GM12878 (cell line): ENCODE results near the gene KRTAP10-5. TPM values are rescaled to one million over a fixed set of nuclear protein-coding genes. Genes with fewer than 3 reads are reported as not detected.

Experiments
- ATAC-seq: fragments of 200-7000 bp; cut with Tn5 transposase; 3 replicates; pipeline ENCODE4 v1.9.1; 2020; ENCODE audit warnings: mild to moderate bottlenecking, moderate library complexity
- BruUV-seq: library from RNA; stranded (reverse); fragments of 400-500 nt; replicated peaks from 2 replicates; lab custom pipeline; 2021; lab: Mats Ljungman, UMichigan
- CTCF ChIA-PET: fragments of 300-600 bp; sonication (Branson Sonifier 250); formaldehyde crosslinking; extraction: SDS; loops from one replicate; lab custom pipeline; 2021; ENCODE audit warnings: inconsistent platforms; lab: Yijun Ruan, JAX
- POLR2A ChIA-PET: fragments of 350-600 bp; formaldehyde crosslinking; extraction: SDS; loops from one replicate; lab custom pipeline; 2021; ENCODE audit warnings: inconsistent platforms; lab: Charles Lee
- RAD21 ChIA-PET: fragments of 300-600 bp; sonication (Branson Sonifier 250); formaldehyde crosslinking; loops from one replicate; lab custom pipeline; 2023; ENCODE audit warnings: antibody characterized with exemption; ENCODE audit not compliant: unreplicated experiment; lab: Charles Lee
- SMC1A ChIA-PET: fragments of 300-600 bp; sonication (Branson Sonifier 250); formaldehyde crosslinking; loops from one replicate; lab custom pipeline; 2023; ENCODE audit not compliant: unreplicated experiment, uncharacterized antibody; lab: Charles Lee
- DNase-seq: peaks from one replicate; pipeline ENCODE4 v3.0.0-alpha.2; 2011; ENCODE audit warnings: low read depth, low spot score
- FAIRE-seq: peaks from 3 replicates; lab custom pipeline; 2011; peaks lifted over from hg19 to GRCh38; lab: Jason Lieb, UNC
- H2AFZ ChIP-seq: 2 replicates; pipeline ENCODE4 v1.6.0; 2011; ENCODE audit warnings: low read depth, low read length, control low read depth; ENCODE audit not compliant: control insufficient read depth
- H3K27ac ChIP-seq: 2 replicates; pipeline ENCODE4 v1.5.1; 2011; ENCODE audit warnings: control low read depth; ENCODE audit not compliant: control insufficient read depth, insufficient read depth
- H3K27me3 ChIP-seq, 2 experiments: replicated peaks in 1 of 2; 2 replicates each; pipeline versions ENCODE4 v1.6.0 to v1.6.1; 2011; ENCODE audit warnings: low read length in 1 of 2; ENCODE audit not compliant: control insufficient read depth in 2 of 2, insufficient read depth in 2 of 2
- H3K36me3 ChIP-seq, 2 experiments: 2 replicates each; pipeline ENCODE4 v1.5.1; 2011; ENCODE audit warnings: low read length in 1 of 2; ENCODE audit not compliant: control insufficient read depth in 2 of 2, insufficient read depth in 2 of 2
- H3K4me1 ChIP-seq: 2 replicates; pipeline ENCODE4 v1.6.1; 2011; ENCODE audit warnings: mild to moderate bottlenecking, low read length, moderate library complexity, mixed read lengths; ENCODE audit not compliant: control insufficient read depth, insufficient read depth
- H3K4me2 ChIP-seq: 2 replicates; pipeline ENCODE4 v1.6.0; 2011; ENCODE audit warnings: control low read depth; ENCODE audit not compliant: control insufficient read depth, insufficient read depth
- H3K4me3 ChIP-seq: fragments of 200-600 bp; sonication (generic); 2 replicates; pipeline ENCODE4 v1.5.1; 2016
- H3K79me2 ChIP-seq: 2 replicates; pipeline ENCODE4 v1.6.0; 2011; ENCODE audit warnings: low read length; ENCODE audit not compliant: control insufficient read depth, insufficient read depth
- H3K9ac ChIP-seq: 2 replicates; pipeline ENCODE4 v1.8.0; 2011; ENCODE audit warnings: low read length, control low read depth, mixed read lengths; ENCODE audit not compliant: control insufficient read depth, insufficient read depth
- H3K9me3 ChIP-seq: replicated peaks from 3 replicates; pipeline ENCODE4 v1.5.1; 2011; ENCODE audit warnings: mild to moderate bottlenecking, low read length; ENCODE audit not compliant: control insufficient read depth, insufficient read depth
- H4K20me1 ChIP-seq: 2 replicates; pipeline ENCODE4 v1.6.0; 2011; ENCODE audit not compliant: control insufficient read depth, insufficient read depth
- BCL11A ChIP-seq: IDR thresholded peaks from 2 replicates; pipeline ENCODE4 v1.6.1; 2011; ENCODE audit warnings: low read depth, low read length
- BRCA1 ChIP-seq: IDR thresholded peaks from 2 replicates; pipeline ENCODE4 v1.6.1; 2011; ENCODE audit warnings: low read depth, low read length, improper control_type of control experiment
- HCFC1 ChIP-seq: fragments of 150-350 bp; IDR thresholded peaks from 2 replicates; pipeline ENCODE4 v1.6.1; 2014; ENCODE audit warnings: low read length
- IRF4 ChIP-seq: IDR thresholded peaks from 2 replicates; pipeline ENCODE4 v1.6.1; 2011; ENCODE audit warnings: low read depth, low read length
- MEF2B ChIP-seq: fragments of 450-650 bp; IDR thresholded peaks from 2 replicates; pipeline ENCODE4 v1.6.1; 2018; ENCODE audit warnings: mild to moderate bottlenecking, moderate library complexity; ENCODE audit not compliant: partially characterized antibody, poor library complexity, severe bottlenecking
- MYC ChIP-seq: IDR thresholded peaks from 2 replicates; pipeline ENCODE4 v1.6.1; 2011; ENCODE audit warnings: mild to moderate bottlenecking, low read length, moderate library complexity, inconsistent platforms; ENCODE audit not compliant: insufficient read depth, insufficient replicate concordance, insufficient read length, severe bottlenecking
- NFYB ChIP-seq: IDR thresholded peaks from 2 replicates; pipeline ENCODE4 v1.6.1; 2011; ENCODE audit warnings: low read depth, mild to moderate bottlenecking, low read length, improper control_type of control experiment, moderate library complexity; ENCODE audit not compliant: insufficient read depth
- NRF1 ChIP-seq: conservative IDR thresholded peaks from 2 replicates; pipeline ENCODE4 v1.6.1; 2011; ENCODE audit warnings: mild to moderate bottlenecking, low read depth, low read length, improper control_type of control experiment
- RAD21 ChIP-seq: IDR thresholded peaks from 2 replicates; pipeline ENCODE4 v1.6.1; 2011; ENCODE audit warnings: mild to moderate bottlenecking, low read depth, low read length, moderate library complexity; ENCODE audit not compliant: insufficient read depth
- RFX5 ChIP-seq: IDR thresholded peaks from 2 replicates; pipeline ENCODE4 v1.6.1; 2011; ENCODE audit warnings: low read depth, low read length, improper control_type of control experiment
- SMAD1 ChIP-seq: fragments of 450-650 bp; IDR thresholded peaks from 2 replicates; pipeline ENCODE4 v1.6.1; 2018; ENCODE audit warnings: mild to moderate bottlenecking, low read depth; ENCODE audit not compliant: partially characterized antibody
- SMARCA5 ChIP-seq: fragments of 450-650 bp; IDR thresholded peaks from 2 replicates; pipeline ENCODE4 v1.6.1; 2017; ENCODE audit warnings: mild to moderate bottlenecking
- ZNF622 ChIP-seq: fragments of 450-650 bp; IDR thresholded peaks from 2 replicates; pipeline ENCODE4 v1.6.1; 2017; ENCODE audit warnings: mild to moderate bottlenecking, inconsistent platforms
- ZSCAN29 ChIP-seq: fragments of 450-650 bp; IDR thresholded peaks from 2 replicates; pipeline ENCODE4 v1.6.1; 2017; ENCODE audit warnings: mild to moderate bottlenecking, moderate library complexity
- WGBS: methylation state at CpG from one replicate; pipeline ENCODE4 v1.1.6; 2016; ENCODE audit warnings: low lambda C conversion rate; ENCODE audit not compliant: insufficient replicate concordance, insufficient coverage; ENCODE audit errors: missing lambda C conversion rate; 5-methylcytosine and 5-hydroxymethylcytosine counted together
- in situ Hi-C: fragments of 300-500 bp; cut with MboI; formaldehyde crosslinking; loops from 9 replicates; pipeline ENCODE4 v1.14.3; 2018; ENCODE audit warnings: mixed read lengths
- intact Hi-C: fragments of 100-400 bp; cut with micrococcal nuclease; formaldehyde crosslinking; loops from one replicate; pipeline ENCODE4 v1.14.2; 2022; ENCODE audit not compliant: unreplicated experiment
- polyA plus RNA-seq, 11 experiments: library from polyadenylated mRNA; depleted of rRNA in 4 of 11; unstranded in 6 of 11; stranded (reverse) in 5 of 11; fragments of >200 nt; fragmentation: Nextera tagmentation in 4 of 11; fragmentation: Illumina TruSeq in 1 of 11; extraction: Ambion mirVana in 4 of 11; extraction: Trizol in 1 of 11; gene quantifications; 1 replicate in 1 of 11; 2 replicates in 10 of 11; pipeline versions ENCODE4 v1.2.1 to v1.2.3, GENCODE V29; 2011 to 2016; ENCODE audit warnings: inconsistent platforms in 2 of 11, missing spikeins in 2 of 11, low read depth in 1 of 11
- total RNA-seq, 4 experiments: library from RNA; depleted of rRNA in 3 of 4; stranded (reverse); fragments of >200 nt in 3 of 4; fragmentation: Illumina TruSeq in 1 of 4; extraction: Trizol in 1 of 4; gene quantifications; 2 replicates each; pipeline versions ENCODE4 v1.2.1 to v1.2.3, GENCODE V29; 2013 to 2021
- TF ChIP-seq, protein P1 (sequence below): fragments of 450-650 bp; IDR thresholded peaks from 2 replicates; pipeline ENCODE4 v1.6.1; 2017; ENCODE audit warnings: low read depth, mild to moderate bottlenecking, moderate library complexity
- TF ChIP-seq, protein P2 (sequence below): IDR thresholded peaks from 2 replicates; pipeline ENCODE4 v1.6.1; 2011; ENCODE audit warnings: low read depth, low read length, improper control_type of control experiment, borderline replicate concordance
- TF ChIP-seq, protein P3 (sequence below): fragments of 450-650 bp; IDR thresholded peaks from 2 replicates; pipeline ENCODE4 v1.6.1; 2017; ENCODE audit warnings: antibody characterized with exemption, mild to moderate bottlenecking, moderate library complexity

KRTAP10-5 gene
- total and polyA plus RNA-seq, 10 of the 15 experiments (the other 5 are each of a cell fraction or from before 2014, with no cell fraction given): not detected

DNA sequence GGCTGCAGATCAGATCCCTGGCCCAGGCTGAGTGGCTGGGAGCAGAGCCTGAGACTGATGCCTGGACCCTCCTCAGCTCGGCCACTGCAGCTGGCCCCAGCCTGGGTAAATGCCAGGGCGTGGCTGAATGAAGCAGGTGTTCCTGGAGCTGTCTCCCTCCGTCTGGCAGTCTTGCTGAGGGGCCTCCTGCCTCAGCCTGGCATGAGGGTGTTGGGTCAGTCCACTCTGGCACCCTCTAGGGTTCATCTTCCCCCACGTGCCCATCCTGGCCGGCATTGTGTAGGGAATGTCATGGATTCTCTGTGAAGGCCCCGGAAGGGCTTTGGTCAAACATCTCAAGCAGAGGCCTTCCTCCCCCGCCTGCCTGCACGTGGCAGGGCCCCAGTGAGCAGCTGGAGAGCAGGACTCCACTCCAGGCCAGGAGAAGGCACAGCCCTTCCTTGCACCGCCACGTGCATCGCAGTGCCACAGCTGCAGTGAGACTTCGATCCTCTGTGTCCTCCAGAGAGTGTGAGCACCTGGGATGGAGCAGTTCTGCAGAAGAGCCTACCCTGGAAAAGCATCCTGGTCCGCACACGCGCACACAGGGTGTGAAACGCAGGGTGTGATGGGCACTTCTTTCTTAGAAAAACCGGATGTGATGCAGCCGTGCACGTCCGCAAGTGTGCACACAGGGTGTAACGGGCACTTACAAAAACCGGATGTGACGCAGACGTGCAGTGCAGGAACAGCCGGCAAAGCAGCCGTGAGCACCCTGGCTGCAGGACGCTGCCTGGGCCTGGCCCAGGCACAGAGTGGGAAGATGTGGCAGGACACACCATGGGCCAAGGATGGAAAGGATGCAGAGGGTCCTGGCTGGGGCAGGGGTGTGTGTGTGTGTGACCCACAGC lies 11.5 kb downstream of the KRTAP10-5 start:
- Histone ChIP-seq H3K9me3 (no peaks in the 10 kb centered on the region; the same call in 1 of the 3 replicates), H4K20me1 (no peaks in the 10 kb centered on the region), H3K4me3 (no peak overlapping the region), H3K9ac (no peak overlapping the region), H3K4me2 (no peak overlapping the region), H2AFZ (no peak overlapping the region), H3K27me3 (no peaks in the 10 kb centered on the region), H3K36me3 (no peaks in the 10 kb centered on the region), H3K27ac (no peak overlapping the region), H3K4me1 (no peaks in the 10 kb centered on the region), H3K79me2 (no peaks in the 10 kb centered on the region)
- WGBS: 45% methylated on average over 27 of the region's 27 CpGs
- ChIA-PET CTCF (no interaction called here), SMC1A (no interaction called here), RAD21 (no interaction called here), POLR2A (interaction anchor here (0.5 kb wide), 1 partner anchor 67 kb away, joined by 4 read pairs; no protein-coding TSS in a partner anchor)
- no peak for ATAC-seq
- intact Hi-C loops: no loop called here
- DNase-seq: no peak
- no TSS peak for BruUV-seq
- FAIRE-seq: no peak
- in situ Hi-C loops: no loop called here
- TF ChIP-seq, protein P1, sequence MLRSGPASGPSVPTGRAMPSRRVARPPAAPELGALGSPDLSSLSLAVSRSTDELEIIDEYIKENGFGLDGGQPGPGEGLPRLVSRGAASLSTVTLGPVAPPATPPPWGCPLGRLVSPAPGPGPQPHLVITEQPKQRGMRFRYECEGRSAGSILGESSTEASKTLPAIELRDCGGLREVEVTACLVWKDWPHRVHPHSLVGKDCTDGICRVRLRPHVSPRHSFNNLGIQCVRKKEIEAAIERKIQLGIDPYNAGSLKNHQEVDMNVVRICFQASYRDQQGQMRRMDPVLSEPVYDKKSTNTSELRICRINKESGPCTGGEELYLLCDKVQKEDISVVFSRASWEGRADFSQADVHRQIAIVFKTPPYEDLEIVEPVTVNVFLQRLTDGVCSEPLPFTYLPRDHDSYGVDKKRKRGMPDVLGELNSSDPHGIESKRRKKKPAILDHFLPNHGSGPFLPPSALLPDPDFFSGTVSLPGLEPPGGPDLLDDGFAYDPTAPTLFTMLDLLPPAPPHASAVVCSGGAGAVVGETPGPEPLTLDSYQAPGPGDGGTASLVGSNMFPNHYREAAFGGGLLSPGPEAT: no peak
- TF ChIP-seq ZSCAN29 (no peak), SMAD1 (no peak), BCL11A (no peak), RAD21 (no peak), HCFC1 (no peak), SMARCA5 (no peak), IRF4 (no peak), MYC (no peak), NRF1 (no peak), NFYB (no peak), ZNF622 (no peak), RFX5 (no peak), MEF2B (no peak), BRCA1 (no peak)
- TF ChIP-seq, protein P2, sequence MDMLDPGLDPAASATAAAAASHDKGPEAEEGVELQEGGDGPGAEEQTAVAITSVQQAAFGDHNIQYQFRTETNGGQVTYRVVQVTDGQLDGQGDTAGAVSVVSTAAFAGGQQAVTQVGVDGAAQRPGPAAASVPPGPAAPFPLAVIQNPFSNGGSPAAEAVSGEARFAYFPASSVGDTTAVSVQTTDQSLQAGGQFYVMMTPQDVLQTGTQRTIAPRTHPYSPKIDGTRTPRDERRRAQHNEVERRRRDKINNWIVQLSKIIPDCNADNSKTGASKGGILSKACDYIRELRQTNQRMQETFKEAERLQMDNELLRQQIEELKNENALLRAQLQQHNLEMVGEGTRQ: no peak
- TF ChIP-seq, protein P3, sequence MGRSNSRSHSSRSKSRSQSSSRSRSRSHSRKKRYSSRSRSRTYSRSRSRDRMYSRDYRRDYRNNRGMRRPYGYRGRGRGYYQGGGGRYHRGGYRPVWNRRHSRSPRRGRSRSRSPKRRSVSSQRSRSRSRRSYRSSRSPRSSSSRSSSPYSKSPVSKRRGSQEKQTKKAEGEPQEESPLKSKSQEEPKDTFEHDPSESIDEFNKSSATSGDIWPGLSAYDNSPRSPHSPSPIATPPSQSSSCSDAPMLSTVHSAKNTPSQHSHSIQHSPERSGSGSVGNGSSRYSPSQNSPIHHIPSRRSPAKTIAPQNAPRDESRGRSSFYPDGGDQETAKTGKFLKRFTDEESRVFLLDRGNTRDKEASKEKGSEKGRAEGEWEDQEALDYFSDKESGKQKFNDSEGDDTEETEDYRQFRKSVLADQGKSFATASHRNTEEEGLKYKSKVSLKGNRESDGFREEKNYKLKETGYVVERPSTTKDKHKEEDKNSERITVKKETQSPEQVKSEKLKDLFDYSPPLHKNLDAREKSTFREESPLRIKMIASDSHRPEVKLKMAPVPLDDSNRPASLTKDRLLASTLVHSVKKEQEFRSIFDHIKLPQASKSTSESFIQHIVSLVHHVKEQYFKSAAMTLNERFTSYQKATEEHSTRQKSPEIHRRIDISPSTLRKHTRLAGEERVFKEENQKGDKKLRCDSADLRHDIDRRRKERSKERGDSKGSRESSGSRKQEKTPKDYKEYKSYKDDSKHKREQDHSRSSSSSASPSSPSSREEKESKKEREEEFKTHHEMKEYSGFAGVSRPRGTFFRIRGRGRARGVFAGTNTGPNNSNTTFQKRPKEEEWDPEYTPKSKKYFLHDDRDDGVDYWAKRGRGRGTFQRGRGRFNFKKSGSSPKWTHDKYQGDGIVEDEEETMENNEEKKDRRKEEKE: no peak
